SHP77 (cell line): ENCODE measurements around the gene MIEF1.

Experiments used
- DNase-seq, 2 experiments: peaks; one replicate each; lab custom pipeline; 2025; lab: John Stamatoyannopoulos, UW

The MIEF1 gene

DNA sequence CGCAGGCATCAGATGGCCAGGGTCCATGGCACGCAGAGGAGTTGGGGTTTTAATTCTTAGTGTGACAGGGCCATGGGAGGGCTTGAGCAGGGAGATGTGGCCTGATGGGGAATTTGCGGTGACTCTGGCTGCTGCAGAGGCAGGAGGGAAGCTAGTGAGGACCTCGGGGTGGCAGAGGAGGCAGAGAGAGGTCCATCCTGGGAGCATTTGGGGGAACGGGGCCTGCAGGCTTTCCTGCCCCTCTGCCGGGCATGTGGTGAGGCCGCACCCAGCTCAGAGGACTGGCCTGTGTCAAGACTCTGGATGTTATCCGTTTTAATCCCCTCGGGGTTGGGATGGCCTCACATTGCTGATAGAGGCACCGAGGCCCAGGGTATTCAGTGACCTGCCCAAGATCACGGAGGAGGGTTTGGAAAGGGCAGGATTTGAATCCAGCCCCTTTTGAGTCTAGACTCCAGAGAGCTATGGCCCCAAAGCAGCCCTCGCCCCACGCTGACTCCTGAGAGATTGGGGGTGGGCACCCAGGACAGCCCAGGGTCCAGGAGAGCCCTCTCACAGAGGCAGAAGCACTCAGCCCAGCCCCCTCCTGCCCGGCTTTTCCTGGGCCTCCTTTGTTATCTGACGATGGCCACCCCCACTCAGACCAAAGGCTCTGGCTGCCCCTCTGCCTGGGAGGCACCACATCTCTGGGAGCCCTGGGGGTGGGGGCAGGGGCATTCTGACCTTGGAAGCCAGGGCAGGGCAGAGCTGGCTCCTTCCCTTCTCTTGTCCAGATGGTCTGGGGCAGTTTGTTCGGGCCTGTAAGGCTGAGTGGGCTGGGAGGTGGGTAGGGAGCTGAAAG lies 31.4 kb upstream of the MIEF1 start:
- DNase-seq = no peak

DNA sequence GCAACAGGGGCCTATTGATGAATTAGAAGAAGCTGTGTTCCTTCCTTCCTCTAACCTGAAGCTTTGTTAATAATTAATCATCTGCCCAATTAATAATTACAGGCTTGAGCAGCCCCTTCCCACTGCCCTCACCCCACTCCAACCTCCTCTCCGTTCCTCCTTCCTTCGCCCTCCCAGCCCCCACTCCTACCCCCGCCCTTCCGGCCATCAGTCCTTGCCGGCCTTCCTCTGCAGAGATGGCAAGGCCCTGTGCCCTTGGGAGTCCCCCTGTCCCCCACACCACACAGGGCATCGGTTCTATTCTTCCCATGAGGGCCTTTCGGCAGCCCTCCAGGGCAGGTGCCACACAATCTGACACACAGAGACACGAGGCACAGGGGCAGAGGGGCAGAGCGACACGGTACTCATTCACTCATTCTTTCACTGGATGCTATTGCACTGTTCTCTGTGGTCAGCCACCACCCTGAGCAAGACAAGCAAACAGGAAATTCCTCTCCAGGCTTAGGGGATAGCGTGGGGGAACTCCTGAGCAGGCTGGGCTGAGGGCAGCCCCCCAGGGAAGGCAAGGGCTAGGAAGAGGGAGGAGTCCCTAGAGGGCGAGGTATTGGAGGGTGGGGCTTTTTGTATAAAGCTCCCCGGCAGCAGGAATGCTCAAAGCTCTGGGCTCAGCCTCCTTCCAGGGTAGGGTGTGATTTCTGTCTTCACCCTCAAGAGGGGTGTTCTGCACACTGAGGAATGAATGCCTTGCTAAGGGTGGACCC lies 30.5 kb upstream of the MIEF1 start:
- no peak for DNase-seq

DNA sequence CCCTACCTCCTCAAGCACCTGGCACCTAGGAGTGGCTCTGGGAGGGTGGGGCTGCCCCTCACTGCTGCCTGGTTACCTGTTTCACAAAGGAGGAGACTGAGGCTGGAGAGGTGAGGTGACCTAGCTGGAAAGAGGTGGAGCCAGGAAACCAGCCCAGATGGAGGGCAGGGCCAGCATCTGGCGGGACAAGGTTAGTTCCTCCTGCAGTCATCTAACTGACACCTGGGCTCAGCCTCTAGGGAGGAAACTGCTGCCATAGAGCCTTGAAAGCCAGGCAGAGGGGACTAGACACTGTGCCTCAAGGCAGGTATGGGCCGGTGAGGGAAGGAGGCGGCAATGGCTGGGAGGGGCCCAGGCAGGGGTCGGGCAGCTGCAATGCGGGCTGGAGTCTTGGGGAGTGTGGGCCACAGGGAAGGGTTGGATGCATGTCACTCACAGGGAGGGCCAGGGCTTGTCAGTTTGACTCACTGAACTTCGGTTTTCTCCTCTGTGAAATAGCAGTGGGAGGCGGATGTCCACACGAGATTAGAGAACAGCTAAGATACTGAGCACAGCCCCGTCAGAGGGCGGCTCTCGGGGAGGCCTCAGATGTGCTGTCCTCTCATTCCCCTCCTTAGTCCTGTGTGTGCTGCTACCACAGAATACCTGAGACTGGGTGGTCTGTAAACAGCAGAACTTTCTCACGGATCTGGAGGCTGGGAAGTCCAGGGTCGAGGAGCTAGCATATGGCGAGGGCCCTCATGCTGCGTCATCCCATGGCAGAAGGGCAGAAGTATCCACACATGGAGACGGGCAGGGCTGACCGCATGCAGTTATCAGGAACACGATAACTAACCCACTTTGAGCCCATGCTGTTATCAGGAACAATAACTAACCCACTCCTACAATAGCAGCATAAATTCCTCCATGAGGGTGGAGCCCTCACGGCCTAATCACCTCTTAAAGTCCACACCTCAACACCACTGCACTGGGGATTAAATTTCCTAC lies 29.2 kb upstream of the MIEF1 start:
- no peak for DNase-seq

DNA sequence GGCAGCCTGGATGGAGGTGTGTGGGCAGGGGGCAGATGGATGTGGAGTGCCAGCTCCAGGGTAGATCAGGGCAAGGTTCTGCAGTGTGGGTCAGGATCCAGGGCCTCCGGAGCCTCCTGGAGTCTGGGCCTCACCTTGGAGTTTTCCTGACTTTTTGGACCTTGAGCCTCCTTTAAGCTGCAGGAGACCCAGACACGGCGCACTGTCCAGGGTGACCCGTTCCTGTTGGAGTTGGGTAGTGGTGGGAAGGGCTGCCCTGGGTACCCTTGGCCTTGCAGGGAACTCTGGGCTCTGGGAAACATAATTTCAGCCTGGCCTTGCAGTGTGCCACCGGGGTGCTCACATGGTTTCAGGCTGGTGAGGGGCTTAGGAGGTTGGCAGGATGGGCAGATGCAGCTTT lies 28.2 kb upstream of the MIEF1 start:
- DNase-seq = no peak

DNA sequence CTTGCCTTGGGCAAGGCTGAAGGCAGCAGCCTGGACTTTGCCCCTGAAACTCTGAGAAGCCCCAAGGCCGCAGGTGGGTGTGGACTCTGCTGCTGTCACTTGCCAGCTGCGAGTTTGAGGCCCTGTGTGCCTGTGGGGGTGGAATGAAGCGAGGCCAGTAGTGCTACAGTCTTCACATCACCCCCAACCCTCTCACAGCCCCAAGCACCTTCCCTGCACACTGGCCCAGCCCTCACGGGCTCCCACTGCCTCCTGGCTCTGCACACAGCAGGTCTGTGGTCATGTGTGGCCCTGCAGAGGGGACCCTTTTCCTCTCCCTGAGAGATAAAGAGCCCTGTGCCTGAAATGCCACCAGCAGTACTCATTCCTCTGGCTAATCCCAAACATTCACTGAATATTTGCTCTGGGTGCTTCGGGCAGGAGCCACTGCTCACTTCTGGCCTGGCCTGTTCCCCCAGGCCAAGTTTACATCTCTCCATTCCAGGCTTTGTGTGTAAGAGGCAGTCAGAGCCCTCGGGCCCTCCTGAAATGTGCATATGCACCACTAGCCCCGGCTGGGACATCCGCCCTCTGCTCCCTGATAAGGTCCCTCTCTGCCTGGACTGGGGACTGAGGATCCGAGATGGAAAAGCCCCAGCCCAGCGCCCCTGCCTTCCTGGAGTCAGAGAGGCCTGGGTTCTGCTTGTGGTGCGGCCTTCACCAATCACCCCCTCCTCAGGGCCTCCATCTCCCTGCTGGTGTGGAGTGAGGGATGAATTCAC lies 27.6 kb upstream of the MIEF1 start:
- no peak for DNase-seq

DNA sequence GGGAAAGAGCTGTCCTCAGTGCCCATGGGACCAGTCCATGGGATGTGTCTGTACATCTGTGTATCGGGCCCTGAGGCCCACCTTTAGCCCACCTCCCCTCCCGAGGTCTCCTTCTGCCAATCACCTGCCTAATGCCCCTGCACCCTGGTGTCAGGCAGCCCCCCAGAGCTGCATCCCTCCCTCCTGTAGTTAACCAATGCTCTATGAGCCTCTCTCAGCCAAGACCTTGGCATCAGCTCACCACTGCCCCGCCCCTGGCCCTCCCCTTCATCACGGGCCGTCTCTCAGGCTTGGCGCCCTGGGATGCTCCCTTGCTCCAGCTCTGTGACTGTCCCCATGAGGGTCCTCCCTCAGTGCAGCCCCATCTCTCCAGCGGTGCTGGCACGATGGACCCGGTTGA lies 26.8 kb upstream of the MIEF1 start:
- no peak for DNase-seq

DNA sequence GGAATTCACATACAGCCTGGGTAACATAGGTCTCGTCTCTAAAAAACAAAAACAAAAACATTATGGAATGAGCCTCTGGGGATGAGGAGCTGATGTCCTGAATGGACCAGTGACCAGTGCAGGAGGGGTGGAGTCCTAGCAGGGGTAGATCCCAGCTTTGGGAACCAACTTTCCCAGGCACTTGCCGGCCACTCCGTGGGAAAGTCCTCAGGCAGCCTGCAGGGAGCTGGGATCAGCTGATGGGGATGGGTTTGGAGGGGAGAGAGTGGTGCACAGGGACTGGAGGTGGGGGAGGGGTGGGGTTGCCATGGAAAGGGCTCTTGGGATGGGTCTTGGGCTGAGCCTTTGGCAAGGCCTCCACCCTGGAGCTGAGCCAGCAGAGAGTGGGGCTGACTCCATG lies 26.2 kb upstream of the MIEF1 start:
- DNase-seq = no peak

DNA sequence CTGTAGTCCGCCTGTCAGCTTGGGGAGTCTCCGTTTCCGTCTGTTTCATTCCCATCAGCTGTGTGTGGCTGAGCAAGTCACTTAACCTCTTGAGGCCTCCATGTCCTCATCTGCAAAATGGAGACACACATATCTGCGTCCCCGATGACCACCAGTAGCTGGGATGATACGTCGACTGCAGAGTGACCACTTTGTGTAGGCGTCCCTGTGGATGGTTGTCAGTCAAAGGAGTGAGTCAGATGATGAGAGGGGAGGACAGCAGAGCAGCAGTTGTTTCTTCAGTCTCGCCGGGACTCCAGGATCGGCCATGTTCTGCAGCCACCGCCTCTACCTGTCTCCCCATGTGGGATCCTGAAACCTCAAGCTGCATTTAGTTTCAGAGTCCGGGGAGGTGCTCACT lies 25.4 kb upstream of the MIEF1 start:
- DNase-seq = no peak

DNA sequence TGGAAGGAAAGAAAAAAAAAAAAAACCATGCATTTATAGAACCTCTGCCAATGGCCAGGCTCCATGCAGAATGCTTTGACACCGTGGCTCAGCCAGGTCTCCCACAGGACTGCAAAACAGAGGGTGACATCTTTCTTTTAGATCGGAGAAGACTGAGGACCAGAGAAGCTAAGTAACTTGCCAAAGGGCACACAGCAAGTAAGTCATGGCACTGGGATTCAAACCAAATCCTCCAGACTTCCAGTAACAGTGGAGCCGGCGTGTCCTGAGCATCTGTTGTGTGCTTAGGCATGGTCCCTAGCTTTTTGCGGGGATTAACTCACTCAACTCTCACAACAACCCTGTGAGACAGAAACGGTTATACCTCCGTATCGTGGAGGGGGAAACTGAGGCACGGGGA lies 24.5 kb upstream of the MIEF1 start:
- DNase-seq = no peak

DNA sequence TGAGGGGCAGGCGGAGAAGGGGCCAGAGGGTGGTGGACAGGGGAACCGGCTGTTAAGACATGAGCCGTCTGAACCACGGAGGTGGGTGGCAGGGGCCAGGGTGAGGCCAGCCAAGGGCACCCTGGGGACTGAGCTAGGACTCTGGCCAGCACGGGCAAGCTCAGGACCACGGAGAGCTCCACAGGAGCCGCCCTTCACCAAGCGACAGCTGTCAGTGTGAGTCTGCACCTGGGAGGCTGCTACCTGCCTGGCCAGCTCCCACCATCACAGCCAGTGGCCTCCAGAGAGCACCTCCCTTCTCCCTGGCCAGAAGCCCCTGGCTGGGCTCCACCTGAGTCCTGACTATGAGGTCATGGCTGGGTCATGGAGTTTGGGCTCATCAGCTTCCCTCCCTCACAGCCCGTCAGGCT lies 23.6 kb upstream of the MIEF1 start:
- DNase-seq = no peak

DNA sequence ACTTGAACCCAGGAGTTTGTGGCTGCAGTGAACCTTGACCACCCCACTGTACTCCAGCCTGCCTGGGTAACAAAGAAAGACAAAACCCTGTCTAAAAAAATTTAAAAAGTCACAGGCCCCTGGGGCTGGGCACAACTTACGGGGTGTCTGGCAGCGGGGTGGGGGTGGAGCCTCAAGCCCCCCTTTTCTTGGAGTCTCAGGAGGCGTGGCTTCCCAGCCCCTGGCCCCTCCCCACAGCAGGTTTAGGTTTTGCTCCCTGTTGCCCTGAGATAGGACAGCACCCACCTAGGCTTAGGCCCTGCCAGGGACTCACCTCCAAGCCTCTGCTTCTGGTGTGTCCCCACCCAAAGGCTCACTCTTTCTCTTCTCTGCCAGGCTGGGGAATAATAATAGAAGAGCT lies 22.8 kb upstream of the MIEF1 start:
- no peak for DNase-seq

DNA sequence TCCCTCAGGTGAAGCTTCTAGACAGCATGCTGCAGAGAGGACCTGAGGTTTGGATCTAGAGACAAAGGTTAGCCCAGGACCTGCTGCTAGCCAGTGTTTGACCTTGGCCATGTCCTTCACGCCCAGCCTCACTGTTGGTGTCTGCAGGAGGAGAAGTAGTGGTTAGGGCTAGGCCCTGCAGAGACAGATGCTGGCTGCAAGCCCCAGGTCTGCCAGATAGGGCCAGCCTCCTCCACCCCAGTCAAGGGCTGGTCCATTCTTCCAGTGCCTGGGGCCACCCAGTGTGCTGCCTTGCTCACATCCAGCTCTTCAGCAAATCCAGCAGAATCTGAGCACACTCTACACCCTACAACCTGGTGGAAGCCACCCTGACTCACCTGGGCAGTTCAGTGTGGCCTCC lies 21.5 kb upstream of the MIEF1 start:
- no peak for DNase-seq

DNA sequence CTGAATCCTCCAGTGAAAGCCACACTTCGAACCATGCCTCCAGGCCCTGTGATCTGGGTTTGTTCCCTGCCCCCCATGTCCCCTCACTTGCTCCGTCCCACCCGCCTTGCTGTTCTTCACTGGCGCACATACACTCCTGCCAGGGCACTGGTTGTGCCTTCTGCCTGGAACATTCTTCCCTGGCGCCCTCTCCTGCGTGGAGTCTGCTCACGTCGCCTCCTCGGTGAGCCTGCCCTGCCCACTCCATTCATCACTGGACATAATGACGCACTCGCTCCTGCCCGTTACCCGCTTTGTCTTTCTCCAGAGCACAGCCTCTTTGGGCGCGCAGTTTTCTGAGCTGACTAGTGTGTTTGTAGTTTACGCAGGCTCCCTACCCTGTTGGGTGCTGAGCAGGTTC lies 21.0 kb upstream of the MIEF1 start:
- DNase-seq = no peak

DNA sequence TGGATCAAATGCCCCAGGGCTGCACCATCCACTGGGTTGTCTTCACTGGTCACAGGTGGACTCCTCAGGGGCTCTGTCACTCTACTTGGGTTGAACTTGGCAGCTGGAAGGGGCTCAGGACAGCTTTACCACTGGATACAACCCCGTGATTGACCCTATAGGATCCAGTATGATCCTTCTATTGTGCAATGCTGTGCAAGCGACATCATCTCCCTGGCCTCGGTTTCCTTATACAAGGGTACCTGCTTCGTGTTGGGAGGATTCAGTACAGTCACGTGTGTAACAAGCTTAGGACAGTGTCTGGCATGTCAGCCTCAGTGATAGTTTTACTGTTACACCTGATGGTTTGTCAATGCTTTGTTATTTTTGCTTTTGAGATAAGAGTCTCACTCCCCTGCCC lies 20.5 kb upstream of the MIEF1 start:
- DNase-seq = no peak

DNA sequence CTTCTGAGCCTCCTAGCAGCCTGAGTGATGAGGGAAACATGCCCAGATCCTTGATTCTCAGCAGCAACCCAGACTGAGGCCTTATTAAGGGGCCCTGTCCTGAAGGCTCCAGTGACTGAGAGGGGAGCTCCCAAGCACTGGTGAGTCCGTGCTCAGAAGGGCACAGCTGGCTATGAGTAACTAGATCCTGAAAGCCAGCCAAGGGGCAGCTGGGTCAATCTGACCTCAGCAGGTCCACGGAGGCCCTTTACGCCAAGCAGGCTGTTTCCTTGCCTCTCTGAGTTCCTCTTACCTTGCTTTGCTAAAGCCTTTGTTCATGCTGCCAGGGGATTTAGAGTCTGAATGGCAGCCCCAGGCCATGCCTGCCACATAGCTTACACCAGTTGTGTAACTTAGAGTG lies 19.3 kb upstream of the MIEF1 start:
- DNase-seq = no peak

DNA sequence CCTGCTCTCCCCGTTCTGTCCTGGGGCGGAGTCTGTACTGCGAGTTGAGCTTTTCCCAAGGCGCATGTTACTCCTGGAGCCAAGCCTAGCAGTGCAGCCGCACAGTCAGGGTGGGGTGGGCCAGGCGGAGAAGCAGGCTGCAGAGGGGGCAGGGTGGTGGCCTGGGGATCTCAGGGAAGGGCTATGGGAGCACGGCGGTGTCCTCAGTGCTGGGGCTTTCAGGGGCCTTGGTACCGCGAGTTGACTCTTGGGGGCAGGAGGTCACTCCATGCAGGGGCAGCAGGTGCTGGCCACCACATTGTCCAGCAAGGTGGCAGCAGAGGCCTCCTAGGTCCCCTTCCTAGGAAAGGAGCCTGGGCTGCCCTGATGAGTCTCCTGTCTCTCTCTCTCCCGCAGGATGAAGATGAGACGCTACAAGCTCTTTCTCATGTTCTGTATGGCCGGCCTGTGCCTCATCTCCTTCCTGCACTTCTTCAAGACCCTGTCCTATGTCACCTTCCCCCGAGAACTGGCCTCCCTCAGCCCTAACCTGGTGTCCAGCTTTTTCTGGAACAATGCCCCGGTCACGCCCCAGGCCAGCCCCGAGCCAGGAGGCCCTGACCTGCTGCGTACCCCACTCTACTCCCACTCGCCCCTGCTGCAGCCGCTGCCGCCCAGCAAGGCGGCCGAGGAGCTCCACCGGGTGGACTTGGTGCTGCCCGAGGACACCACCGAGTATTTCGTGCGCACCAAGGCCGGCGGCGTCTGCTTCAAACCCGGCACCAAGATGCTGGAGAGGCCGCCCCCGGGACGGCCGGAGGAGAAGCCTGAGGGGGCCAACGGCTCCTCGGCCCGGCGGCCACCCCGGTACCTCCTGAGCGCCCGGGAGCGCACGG lies 14.9 kb upstream of the MIEF1 start:
- DNase-seq = no peak

DNA sequence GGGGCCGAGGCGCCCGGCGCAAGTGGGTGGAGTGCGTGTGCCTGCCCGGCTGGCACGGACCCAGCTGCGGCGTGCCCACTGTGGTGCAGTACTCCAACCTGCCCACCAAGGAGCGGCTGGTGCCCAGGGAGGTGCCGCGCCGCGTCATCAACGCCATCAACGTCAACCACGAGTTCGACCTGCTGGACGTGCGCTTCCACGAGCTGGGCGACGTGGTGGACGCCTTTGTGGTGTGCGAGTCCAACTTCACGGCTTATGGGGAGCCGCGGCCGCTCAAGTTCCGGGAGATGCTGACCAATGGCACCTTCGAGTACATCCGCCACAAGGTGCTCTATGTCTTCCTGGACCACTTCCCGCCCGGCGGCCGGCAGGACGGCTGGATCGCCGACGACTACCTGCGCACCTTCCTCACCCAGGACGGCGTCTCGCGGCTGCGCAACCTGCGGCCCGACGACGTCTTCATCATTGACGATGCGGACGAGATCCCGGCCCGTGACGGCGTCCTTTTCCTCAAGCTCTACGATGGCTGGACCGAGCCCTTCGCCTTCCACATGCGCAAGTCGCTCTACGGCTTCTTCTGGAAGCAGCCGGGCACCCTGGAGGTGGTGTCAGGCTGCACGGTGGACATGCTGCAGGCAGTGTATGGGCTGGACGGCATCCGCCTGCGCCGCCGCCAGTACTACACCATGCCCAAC lies 14.1 kb upstream of the MIEF1 start:
- no peak for DNase-seq

DNA sequence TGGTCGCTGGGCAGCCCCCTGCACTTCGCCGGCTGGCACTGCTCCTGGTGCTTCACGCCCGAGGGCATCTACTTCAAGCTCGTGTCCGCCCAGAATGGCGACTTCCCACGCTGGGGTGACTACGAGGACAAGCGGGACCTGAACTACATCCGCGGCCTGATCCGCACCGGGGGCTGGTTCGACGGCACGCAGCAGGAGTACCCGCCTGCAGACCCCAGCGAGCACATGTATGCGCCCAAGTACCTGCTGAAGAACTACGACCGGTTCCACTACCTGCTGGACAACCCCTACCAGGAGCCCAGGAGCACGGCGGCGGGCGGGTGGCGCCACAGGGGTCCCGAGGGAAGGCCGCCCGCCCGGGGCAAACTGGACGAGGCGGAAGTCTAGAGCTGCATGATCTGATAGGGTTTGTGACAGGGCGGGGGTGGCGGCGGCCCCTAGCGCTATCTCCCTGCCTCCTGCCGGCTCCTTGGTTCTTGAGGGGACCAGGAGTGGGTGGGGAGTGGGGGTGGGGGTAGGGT lies 13.5 kb upstream of the MIEF1 start:
- no peak for DNase-seq
